HT-29 (cell line): Measurements from ENCODE around the gene ARHGAP6. TPM values are rescaled to one million over a fixed set of nuclear protein-coding genes. Genes with fewer than 3 reads are reported as not detected.
"Not testable (repeated sequence)": the region's sequence is repeated elsewhere in the genome, so short reads cannot be mapped to it uniquely, and the experiment has no call there.

Source experiments
- DNase-seq: peaks from one replicate; pipeline ENCODE4 v3.0.0-alpha.2; 2015; ENCODE audit warnings: low spot score
- total RNA-seq: library from RNA; depleted of rRNA; stranded (reverse); fragments of >200 nt; shearing (Covaris generic); gene quantifications from 2 replicates; pipeline ENCODE4 v1.2.3, GENCODE V29; 2014

Gene ARHGAP6
- total RNA-seq, 1 experiment from 2014 or later = not detected

GRCh38 chrX:11399489-11400094 lies 266.1 kb downstream of the ARHGAP6 start:
- no peak for DNase-seq

- no peak for DNase-seq
Observed at GRCh38 chrX:11398785-11399184, 266.9 kb downstream of the ARHGAP6 start.

- no peak for DNase-seq
Observed at GRCh38 chrX:11398139-11398538, 267.6 kb downstream of the ARHGAP6 start.

- DNase-seq = no peak
Observed at GRCh38 chrX:11397680-11398079, 268.0 kb downstream of the ARHGAP6 start.

- DNase-seq = no peak
Observed at GRCh38 chrX:11395859-11396258, 269.9 kb downstream of the ARHGAP6 start.

DNA sequence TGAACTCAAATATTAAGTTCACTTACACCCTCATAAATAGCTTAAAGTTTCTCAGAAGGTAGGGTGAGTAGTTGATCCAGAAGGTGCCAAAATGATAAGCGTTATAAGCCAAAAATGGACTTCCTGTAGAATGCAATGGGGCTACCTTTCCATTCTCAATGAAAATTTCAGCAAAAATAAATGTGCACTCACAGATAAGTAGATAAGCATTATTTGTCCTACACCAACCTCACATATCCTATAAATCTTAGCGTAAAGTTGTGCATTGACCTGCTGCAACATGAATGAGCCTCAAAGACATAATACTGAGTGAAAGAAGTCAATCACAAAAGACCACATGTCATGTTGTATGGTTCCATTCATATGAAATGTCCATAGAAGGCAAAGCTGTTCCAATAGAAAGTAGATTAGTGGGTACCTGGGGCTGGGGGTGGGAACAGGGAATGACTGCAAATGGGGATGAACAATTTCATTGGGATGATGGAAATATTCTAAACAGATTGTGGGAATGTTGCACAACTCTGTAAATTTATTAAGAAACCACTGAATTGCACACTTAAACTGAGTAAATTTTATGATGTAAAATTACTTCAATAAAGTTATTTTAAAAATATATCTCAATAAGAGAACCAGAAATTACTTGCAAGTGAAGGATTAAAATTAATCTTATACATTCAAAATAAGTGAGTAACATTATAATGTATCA lies 271.6 kb downstream of the ARHGAP6 start:
- no peak for DNase-seq

DNA sequence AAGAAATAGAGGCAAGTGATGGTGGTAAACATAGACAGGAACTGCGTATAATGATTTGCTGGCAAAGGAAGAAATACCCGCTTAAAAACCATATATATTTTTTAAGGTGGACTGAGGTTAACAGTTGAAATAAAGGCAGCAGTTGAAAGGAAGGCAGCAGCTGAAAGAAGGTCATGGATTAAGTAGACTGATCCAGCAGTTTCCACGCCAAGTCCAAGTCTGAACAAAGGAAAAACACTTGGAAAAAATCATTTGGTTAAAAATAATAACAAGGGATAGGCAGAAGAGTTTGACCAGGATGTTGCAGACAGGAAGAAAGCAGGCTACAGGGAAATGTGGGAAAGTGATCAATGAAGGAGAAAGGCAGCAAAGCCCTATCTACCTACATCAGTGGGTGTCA lies 278.9 kb downstream of the ARHGAP6 start:
- no peak for DNase-seq

- peak; percentile 35 for DNase-seq
Observed at GRCh38 chrX:11386001-11386523, 279.7 kb downstream of the ARHGAP6 start.

GRCh38 chrX:11382930-11383329 lies 282.8 kb downstream of the ARHGAP6 start:
- no peak for DNase-seq

GRCh38 chrX:11381464-11381863 lies 284.3 kb downstream of the ARHGAP6 start:
- peak; percentile 59 for DNase-seq

DNA sequence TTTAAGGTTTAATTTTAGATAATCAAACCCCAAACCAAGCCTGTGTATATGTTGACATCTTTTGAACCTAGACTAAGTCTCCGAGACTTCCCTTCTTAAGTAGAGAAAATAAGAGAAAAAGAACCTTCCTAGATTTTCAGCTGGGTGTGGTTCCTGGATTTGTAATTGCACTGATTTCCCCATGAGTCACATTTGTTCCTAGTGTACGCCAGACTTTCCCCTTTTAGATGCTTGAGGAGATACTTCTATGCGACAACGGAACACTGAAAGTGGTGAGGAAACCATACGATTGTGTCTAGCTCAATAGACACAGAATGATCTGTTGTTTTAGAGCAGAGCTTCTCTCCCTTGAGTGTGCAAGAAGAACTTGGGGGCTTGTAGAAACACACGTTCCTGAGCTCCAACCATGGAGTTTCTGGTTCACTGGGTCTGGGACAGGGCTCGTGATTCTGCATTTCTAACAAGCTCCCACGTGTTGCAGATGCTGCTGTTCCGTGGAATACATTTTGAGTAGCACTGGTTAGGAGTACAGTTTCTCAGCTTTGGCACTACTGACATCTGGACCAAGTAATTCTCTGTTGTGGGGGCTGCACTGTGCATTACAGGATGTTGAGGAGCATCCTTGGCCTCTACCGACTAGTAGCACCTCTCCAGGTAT lies 285.4 kb downstream of the ARHGAP6 start:
- no peak for DNase-seq

DNA sequence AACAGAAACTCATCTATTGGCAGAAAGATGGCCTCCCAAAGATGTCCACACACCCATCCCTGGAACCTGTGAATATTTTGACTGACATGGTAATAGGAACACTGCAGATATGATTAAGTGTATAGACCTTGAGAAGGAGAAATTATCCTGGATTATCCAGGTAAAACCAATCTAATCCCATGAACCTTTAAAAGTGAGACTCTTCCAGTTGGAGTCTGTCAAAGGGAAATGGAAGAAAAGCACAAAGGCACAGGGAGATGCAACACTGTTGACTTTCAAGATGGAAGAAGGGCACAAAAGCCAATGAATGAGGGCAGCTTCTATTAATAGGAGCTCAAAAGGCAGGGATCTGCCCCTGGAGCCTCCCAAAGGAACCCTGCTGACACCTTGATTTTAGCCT lies 289.6 kb downstream of the ARHGAP6 start:
- no peak for DNase-seq

DNA sequence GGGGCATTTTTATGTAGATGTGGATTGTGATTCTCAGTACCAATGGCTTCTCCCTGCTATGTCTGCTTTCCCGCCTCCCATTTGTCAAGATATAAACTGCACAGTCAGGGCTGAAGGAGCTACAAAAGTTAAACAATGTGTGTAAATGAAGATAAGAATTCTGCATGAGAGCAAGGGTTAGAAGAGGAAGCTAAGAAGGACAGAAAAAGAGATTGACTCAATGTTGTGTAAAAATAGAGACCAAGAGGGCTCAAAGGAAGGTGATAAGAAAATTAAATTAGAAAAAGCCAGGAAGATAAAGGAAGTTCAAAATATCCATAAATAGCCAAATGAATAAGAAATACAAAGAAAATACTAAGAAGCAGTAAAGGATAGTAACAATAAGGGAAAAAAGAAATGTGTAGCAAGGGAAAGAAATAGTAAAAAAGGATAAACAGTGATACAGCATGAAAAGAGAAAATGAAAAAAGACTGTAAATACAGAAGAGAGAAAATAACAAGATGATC lies 290.1 kb downstream of the ARHGAP6 start:
- DNase-seq = no peak

DNA sequence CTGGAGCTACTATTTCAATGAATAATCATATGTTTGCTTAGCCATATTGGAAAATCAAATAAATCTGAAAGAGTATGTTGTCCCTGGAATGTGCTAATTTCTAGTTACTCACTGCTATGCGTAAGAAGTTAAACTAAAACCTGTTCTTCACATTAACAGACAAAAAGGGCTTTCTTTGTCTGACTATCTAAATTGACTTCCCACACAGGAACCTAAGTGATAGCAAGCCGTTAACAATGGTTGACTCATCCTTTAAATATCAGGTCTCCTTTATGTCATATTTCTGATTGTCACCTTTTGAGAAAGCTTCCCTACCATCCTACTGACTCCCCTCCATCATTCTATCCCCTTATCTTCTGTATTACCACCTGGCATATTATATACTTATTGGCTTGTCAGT lies 291.1 kb downstream of the ARHGAP6 start:
- peak; percentile 12 for DNase-seq

DNA sequence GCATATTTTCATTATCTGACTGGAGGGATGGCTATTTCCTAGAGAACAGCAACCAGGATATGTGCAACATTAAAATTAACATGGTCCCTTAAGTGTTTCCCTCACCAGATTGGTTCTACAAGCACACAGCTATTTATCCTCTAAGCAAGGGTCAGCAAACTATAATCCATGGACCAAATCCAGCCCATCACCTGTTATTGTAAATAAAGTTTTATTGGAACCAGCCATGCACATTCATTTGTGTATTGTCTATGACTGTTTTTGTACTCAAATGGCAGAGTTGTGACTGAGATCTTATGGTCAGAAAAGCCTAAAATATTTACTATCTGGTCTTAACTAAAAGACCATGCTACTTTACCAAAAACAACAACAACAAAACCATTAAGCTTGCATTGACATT lies 294.6 kb downstream of the ARHGAP6 start:
- no peak for DNase-seq

GRCh38 chrX:11367609-11368430 lies 297.9 kb downstream of the ARHGAP6 start:
- peak; percentile 30 for DNase-seq

DNA sequence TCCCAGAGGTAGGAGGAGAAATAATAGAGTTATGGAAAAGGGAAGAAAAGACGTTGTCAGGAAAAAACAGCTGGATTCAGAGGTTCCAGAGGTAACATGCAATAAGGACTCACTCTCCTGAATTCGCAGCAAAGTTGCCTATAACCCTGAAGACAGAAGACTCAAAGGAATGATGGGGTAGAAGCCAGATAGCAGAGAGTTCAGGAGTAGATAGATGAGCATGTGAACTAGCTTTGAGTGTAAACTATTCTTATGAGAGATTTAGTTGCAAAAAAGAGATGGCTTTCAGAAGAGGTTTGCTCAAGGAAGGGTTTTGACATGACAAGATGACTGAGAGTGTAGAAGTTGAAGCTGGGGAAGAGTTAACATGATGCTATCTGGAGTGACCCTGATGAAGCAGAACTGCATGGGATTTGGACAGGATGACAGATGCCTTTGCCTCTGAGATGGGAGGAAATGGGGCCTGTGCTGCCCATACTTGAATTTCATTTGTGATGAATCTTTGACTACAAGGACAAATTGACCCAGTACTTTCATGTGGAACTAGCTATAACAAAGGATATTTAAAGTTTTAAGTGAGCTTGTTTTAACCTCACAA lies 298.6 kb downstream of the ARHGAP6 start:
- no peak for DNase-seq

DNA sequence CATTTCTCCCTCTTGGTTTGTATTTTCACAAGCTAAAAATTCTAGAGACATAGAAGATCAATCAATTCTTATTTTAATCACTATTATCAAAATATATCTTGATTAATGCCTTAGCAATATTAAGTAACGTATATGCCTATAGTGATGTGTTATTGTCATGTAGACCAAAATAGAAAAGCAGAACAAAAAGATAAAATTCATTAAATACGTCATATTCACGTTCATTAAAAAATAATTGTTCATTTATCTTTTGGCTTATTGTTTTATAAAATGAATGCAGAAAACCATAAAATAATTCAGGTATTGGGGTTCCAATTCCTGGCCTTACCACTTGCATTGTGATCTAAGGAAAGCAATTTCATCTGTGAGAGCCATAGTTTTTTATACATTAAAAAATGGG lies 300.3 kb downstream of the ARHGAP6 start:
- DNase-seq = no peak

- DNase-seq = no peak
Observed at GRCh38 chrX:11364835-11365234, 300.9 kb downstream of the ARHGAP6 start.

DNA sequence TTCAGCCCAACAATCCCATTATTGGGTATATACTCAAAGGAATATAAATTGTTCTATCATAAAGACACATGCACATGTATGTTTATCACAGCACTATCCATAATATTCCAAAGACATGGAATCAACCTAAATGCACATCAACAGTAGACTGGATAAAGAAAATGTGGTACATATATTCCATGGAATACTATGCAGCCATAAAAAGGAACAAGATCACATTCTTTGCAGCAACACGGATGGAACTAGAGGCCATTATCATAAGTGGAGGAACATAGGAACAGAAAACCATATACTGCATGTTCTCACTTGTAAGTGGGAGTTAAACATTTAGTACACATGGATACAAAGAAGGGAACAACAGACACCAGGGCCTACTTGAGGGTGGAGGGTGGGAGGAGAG lies 301.9 kb downstream of the ARHGAP6 start:
- not testable (repeated sequence) for DNase-seq

GRCh38 chrX:11363069-11363594 lies 302.6 kb downstream of the ARHGAP6 start:
- DNase-seq = no peak
